Measurements from ENCODE around the gene FAM117A. TPM values are rescaled to one million over a fixed set of nuclear protein-coding genes. Genes with fewer than 3 reads are reported as not detected.

Gene FAM117A
- polyA plus RNA-seq, 1 of the 3 experiments (the other 2 are of a cell fraction), result 7.8 TPM

Other genes starting within 250 kb of the FAM117A start
- gene NXPH3, start 188.3 kb downstream of the FAM117A start, polyA plus RNA-seq (2012; rRNA removed), result 0.30 and 0.31 TPM in 2 replicates
- gene SPOP, start 86.0 kb downstream of the FAM117A start, polyA plus RNA-seq (2012; rRNA removed), result 43.5 and 54.0 TPM in 2 replicates
- 89.8 and 109 TPM in 2 replicates for gene SLC35B1, start 56.2 kb downstream of the FAM117A start, polyA plus RNA-seq (2012; rRNA removed)
- gene KAT7, start 24.6 kb upstream of the FAM117A start, polyA plus RNA-seq (2012; rRNA removed), result 18.5 and 20.2 TPM in 2 replicates
- not detected in 2 replicates for gene TAC4, start 83.9 kb upstream of the FAM117A start, polyA plus RNA-seq (2012; rRNA removed)
- gene DLX4, start 205.1 kb upstream of the FAM117A start, polyA plus RNA-seq (2012; rRNA removed), result 0.03 and 0.10 TPM in 2 replicates
- not detected in 2 replicates for gene DLX3, start 231.1 kb upstream of the FAM117A start, polyA plus RNA-seq (2012; rRNA removed)